Naive thymus-derived CD4-positive, alpha-beta T cell (primary cell): ENCODE results near the gene SERPINB12. TPM values are rescaled to one million over a fixed set of nuclear protein-coding genes. Genes with fewer than 3 reads are reported as not detected.

ENCODE experiments used
- ATAC-seq: fragments of 150-1000 bp; cut with Tn5 transposase; 2 replicates; pipeline ENCODE4 v1.10.0; 2021; ENCODE audit warnings: mild to moderate bottlenecking, moderate library complexity
- CTCF ChIA-PET: fragments of 350-600 bp; sonication (Branson Sonifier 250); formaldehyde crosslinking; loops from one replicate; lab custom pipeline; 2021; ENCODE audit warnings: antibody characterized with exemption; lab: Charles Lee
- POLR2A ChIA-PET: fragments of 350-600 bp; sonication (Branson Sonifier 250); formaldehyde crosslinking; loops from one replicate; lab custom pipeline; 2021; ENCODE audit warnings: antibody characterized with exemption, inconsistent platforms; lab: Charles Lee
- DNase-seq, 9 donors: peaks; one replicate each; pipeline versions ENCODE4 v3.0.0 to v3.0.0-alpha.2; 2020 to 2022; ENCODE audit warnings: mixed read lengths in 1 of 9
- H3K27ac ChIP-seq: one replicate; pipeline ENCODE4 v1.7.0; 2013; ENCODE audit warnings: mild to moderate bottlenecking, low read depth, low read length, moderate library complexity
- H3K27me3 ChIP-seq, 2 donors: one replicate each; pipeline ENCODE4 v1.7.0; 2013; ENCODE audit warnings: low read length in 2 of 2, mild to moderate bottlenecking in 2 of 2, moderate library complexity in 2 of 2; ENCODE audit not compliant: control insufficient read depth in 2 of 2, insufficient read depth in 2 of 2
- H3K36me3 ChIP-seq, 3 experiments: 1 replicate in 2 of 3; 2 replicates in 1 of 3; pipeline ENCODE4 v1.7.0; 2013; ENCODE audit warnings: low read length in 3 of 3, mild to moderate bottlenecking in 3 of 3, moderate library complexity in 1 of 3; ENCODE audit not compliant: insufficient read depth in 3 of 3, control insufficient read depth in 2 of 3
- H3K4me1 ChIP-seq, 2 donors: one replicate each; pipeline ENCODE4 v1.7.0; 2013; ENCODE audit warnings: low read length in 2 of 2, mild to moderate bottlenecking in 2 of 2, moderate library complexity in 1 of 2; ENCODE audit not compliant: control insufficient read depth in 2 of 2, insufficient read depth in 2 of 2
- H3K4me3 ChIP-seq: 2 replicates; pipeline ENCODE4 v1.7.0; 2013; ENCODE audit warnings: mild to moderate bottlenecking, low read length
- H3K9me3 ChIP-seq, 3 experiments: 1 replicate in 2 of 3; 2 replicates in 1 of 3; pipeline ENCODE4 v1.7.0; 2013; ENCODE audit warnings: low read length in 3 of 3; ENCODE audit not compliant: control insufficient read depth in 2 of 3
- H3K27ac Mint-ChIP-seq, 9 donors: one replicate each; pipeline ENCODE4 v1.8.0; 2020 to 2022; ENCODE audit warnings: mixed read lengths in 9 of 9, mild to moderate bottlenecking in 8 of 9, moderate library complexity in 5 of 9, inconsistent platforms in 2 of 9
- H3K27me3 Mint-ChIP-seq, 5 donors: one replicate each; pipeline ENCODE4 v1.8.0; 2021 to 2022; ENCODE audit warnings: mixed read lengths in 5 of 5, mild to moderate bottlenecking in 1 of 5
- H3K36me3 Mint-ChIP-seq, 5 donors: one replicate each; pipeline ENCODE4 v1.8.0; 2020 to 2022; ENCODE audit warnings: mixed read lengths in 5 of 5, mild to moderate bottlenecking in 3 of 5, inconsistent platforms in 1 of 5
- H3K4me1 Mint-ChIP-seq, 7 donors: one replicate each; pipeline ENCODE4 v1.8.0; 2020 to 2022; ENCODE audit warnings: mixed read lengths in 7 of 7, mild to moderate bottlenecking in 3 of 7, inconsistent platforms in 1 of 7
- H3K4me3 Mint-ChIP-seq, 10 donors: one replicate each; pipeline ENCODE4 v1.8.0; 2020 to 2022; ENCODE audit warnings: mild to moderate bottlenecking in 10 of 10, mixed read lengths in 10 of 10, moderate library complexity in 6 of 10, inconsistent platforms in 2 of 10
- H3K9me3 Mint-ChIP-seq, 11 donors: one replicate each; pipeline ENCODE4 v1.8.0; 2020 to 2022; ENCODE audit warnings: mixed read lengths in 11 of 11, mild to moderate bottlenecking in 4 of 11, inconsistent platforms in 1 of 11, moderate library complexity in 1 of 11
- intact Hi-C, 2 donors: fragments of 100-400 bp; cut with micrococcal nuclease; formaldehyde crosslinking; loops; one replicate each; pipeline ENCODE4 v1.15.1; 2023
- polyA plus RNA-seq, 2 donors: library from polyadenylated mRNA; unstranded; fragments of 300-500 nt; fragmentation: Illumina TruSeq; gene quantifications; one replicate each; pipeline ENCODE4 v1.2.3, GENCODE V29; 2021
- total RNA-seq, 6 experiments: library from RNA in 5 of 6; stranded (reverse) in 5 of 6; gene quantifications; 1 replicate in 5 of 6; 2 replicates in 1 of 6; pipeline ENCODE4 v1.2.3 and lab custom pipeline; 2021 to 2026

The SERPINB12 gene
- total and polyA plus RNA-seq, 7 experiments from 2014 or later: not detected

- ChIA-PET CTCF (no interaction called here), POLR2A (interaction anchor here (0.7 kb wide), 1 partner anchor 443 kb away, joined by 5 read pairs; no protein-coding TSS in a partner anchor)
- intact Hi-C loops: no loop called here
- H3K27me3 Mint-ChIP-seq: peaks cover 6 to 32% (median 15%) of the 10 kb centered on the region in 5 donors
- no peak for ATAC-seq
- H3K36me3 Mint-ChIP-seq: no peaks in the 10 kb centered on the region
- no peaks in the 10 kb centered on the region for H3K4me1 ChIP-seq
- no peaks in the 10 kb centered on the region for H3K9me3 ChIP-seq
- no peaks in the 10 kb centered on the region for H3K27me3 ChIP-seq
- H3K9me3 Mint-ChIP-seq: peaks cover 0 to 4% (median 0%) of the 10 kb centered on the region in 11 donors
- H3K27ac Mint-ChIP-seq: no peak overlapping the region
- H3K4me3 ChIP-seq: no peak overlapping the region
- H3K4me3 Mint-ChIP-seq: no peak overlapping the region
- no peak overlapping the region for H3K27ac ChIP-seq
- no peaks in the 10 kb centered on the region for H3K36me3 ChIP-seq
- no peak for DNase-seq
- peaks cover 0 to under 1% (median 0%) of the 10 kb centered on the region in 7 donors for H3K4me1 Mint-ChIP-seq
Measured at GRCh38 chr18:63523660-63524059, 18.5 kb upstream of the SERPINB12 start.

GRCh38 chr18:63527251-63527650, 14.9 kb upstream of the SERPINB12 start:
- CTCF ChIA-PET: no interaction called here
- H3K4me1 Mint-ChIP-seq: no peaks in the 10 kb centered on the region
- H3K27me3 ChIP-seq: no peaks in the 10 kb centered on the region
- no peak for DNase-seq
- H3K27ac ChIP-seq: no peak overlapping the region
- H3K27me3 Mint-ChIP-seq: peaks cover 6 to 25% (median 21%) of the 10 kb centered on the region in 5 donors
- H3K9me3 ChIP-seq: no peaks in the 10 kb centered on the region
- H3K4me3 ChIP-seq: no peak overlapping the region
- peaks cover 0 to 4% (median 0%) of the 10 kb centered on the region in 11 donors for H3K9me3 Mint-ChIP-seq
- H3K4me3 Mint-ChIP-seq: no peak overlapping the region
- H3K4me1 ChIP-seq: no peaks in the 10 kb centered on the region
- POLR2A ChIA-PET: no interaction called here
- H3K36me3 Mint-ChIP-seq: no peaks in the 10 kb centered on the region
- no peaks in the 10 kb centered on the region for H3K36me3 ChIP-seq
- no peak overlapping the region for H3K27ac Mint-ChIP-seq
- ATAC-seq: no peak
- intact Hi-C loops: no loop called here

DNA sequence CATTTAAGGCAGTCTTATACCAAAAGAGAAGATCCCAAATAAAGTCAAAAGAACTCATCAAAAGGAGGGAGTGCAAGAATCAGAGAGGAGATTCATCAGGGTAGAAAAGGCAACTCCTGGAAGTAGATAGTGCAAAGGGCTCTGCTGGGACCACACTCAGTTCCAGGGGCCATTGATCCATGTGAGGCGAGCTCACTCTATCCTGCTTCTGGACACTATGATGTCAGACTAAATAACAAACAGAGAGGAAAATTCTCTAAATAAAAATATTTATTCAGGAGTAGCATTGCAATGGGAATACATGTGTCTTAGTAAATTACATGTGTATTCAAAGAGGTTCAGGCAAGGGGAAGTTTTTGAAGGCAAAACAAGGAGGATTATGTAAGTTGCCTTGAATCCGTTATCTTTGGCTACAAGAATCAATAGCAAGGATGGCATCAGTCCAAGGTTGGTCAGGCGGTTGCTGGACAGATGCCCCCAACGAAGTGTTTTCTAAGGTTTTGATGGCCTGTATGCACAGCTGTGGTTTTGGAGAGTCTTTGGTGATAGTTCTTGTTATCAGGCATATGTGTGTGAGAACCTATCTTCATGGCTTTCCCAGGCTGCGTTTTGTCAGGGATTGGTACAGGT, 13.2 kb upstream of the SERPINB12 start:
- ATAC-seq: no peak
- POLR2A ChIA-PET: no interaction called here
- CTCF ChIA-PET: no interaction called here
- no peak overlapping the region for H3K4me3 Mint-ChIP-seq
- no peak overlapping the region for H3K27ac ChIP-seq
- H3K27me3 Mint-ChIP-seq: peaks cover 6 to 22% (median 18%) of the 10 kb centered on the region in 5 donors
- no peak overlapping the region for H3K27ac Mint-ChIP-seq
- H3K4me1 ChIP-seq: no peaks in the 10 kb centered on the region
- peaks cover 0 to 2% (median 0%) of the 10 kb centered on the region in 7 donors for H3K4me1 Mint-ChIP-seq
- DNase-seq: no peak
- H3K9me3 ChIP-seq: no peaks in the 10 kb centered on the region
- H3K36me3 Mint-ChIP-seq: no peaks in the 10 kb centered on the region
- H3K27me3 ChIP-seq: no peaks in the 10 kb centered on the region
- H3K9me3 Mint-ChIP-seq: peaks cover 0 to 1% (median 0%) of the 10 kb centered on the region in 11 donors
- H3K4me3 ChIP-seq: no peak overlapping the region
- H3K36me3 ChIP-seq: no peaks in the 10 kb centered on the region
- intact Hi-C loops: no loop called here

DNA sequence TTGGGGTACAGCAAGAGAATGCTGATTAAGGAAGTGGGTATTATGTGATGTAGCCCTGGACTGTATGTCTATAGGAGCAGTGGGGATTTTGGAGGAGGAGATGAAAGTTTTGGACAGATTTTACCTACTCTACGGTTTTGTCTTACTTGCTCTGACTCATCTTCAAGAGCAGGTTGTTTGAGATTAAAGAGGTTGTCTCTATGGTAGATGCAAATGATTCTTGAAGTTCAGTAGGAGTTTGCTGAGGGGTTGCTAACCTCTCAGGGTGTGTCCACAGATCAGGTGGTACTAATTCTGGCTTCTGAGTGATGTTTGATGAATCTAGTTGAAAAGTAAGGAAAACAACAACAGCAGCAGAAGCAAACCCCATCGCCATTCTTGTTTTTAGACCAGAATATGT, 9.7 kb upstream of the SERPINB12 start:
- no peaks in the 10 kb centered on the region for H3K9me3 ChIP-seq
- H3K4me1 ChIP-seq: no peaks in the 10 kb centered on the region
- no peak for ATAC-seq
- no peak overlapping the region for H3K27ac ChIP-seq
- no peak overlapping the region for H3K27ac Mint-ChIP-seq
- peaks cover 4 to 38% (median 26%) of the 10 kb centered on the region in 5 donors for H3K27me3 Mint-ChIP-seq
- no peak overlapping the region for H3K4me3 ChIP-seq
- no peaks in the 10 kb centered on the region for H3K36me3 Mint-ChIP-seq
- H3K36me3 ChIP-seq: no peaks in the 10 kb centered on the region
- intact Hi-C loops: no loop called here
- H3K4me1 Mint-ChIP-seq: peaks cover 0 to 10% (median 0%) of the 10 kb centered on the region in 7 donors
- no peak overlapping the region for H3K4me3 Mint-ChIP-seq
- H3K27me3 ChIP-seq: no peaks in the 10 kb centered on the region
- DNase-seq: no peak
- ChIA-PET CTCF (no interaction called here), POLR2A (no interaction called here)
- H3K9me3 Mint-ChIP-seq: no peaks in the 10 kb centered on the region

GRCh38 chr18:63534615-63535014, 7.6 kb upstream of the SERPINB12 start:
- intact Hi-C loops: no loop called here
- ATAC-seq (no peak), DNase-seq (no peak)
- Mint-ChIP-seq H3K36me3 (no peaks in the 10 kb centered on the region), H3K4me1 (peaks cover 0 to 10% (median 0%) of the 10 kb centered on the region in 7 donors), H3K9me3 (no peaks in the 10 kb centered on the region), H3K27ac (no peak overlapping the region), H3K27me3 (peaks cover 4 to 37% (median 20%) of the 10 kb centered on the region in 5 donors), H3K4me3 (peak overlapping the region in 1 of 10 donors; percentile 4)
- Histone ChIP-seq H3K27me3 (no peaks in the 10 kb centered on the region), H3K4me1 (no peaks in the 10 kb centered on the region), H3K36me3 (no peaks in the 10 kb centered on the region), H3K9me3 (no peaks in the 10 kb centered on the region), H3K27ac (no peak overlapping the region), H3K4me3 (no peak overlapping the region)
- ChIA-PET POLR2A (no interaction called here), CTCF (no interaction called here)

DNA sequence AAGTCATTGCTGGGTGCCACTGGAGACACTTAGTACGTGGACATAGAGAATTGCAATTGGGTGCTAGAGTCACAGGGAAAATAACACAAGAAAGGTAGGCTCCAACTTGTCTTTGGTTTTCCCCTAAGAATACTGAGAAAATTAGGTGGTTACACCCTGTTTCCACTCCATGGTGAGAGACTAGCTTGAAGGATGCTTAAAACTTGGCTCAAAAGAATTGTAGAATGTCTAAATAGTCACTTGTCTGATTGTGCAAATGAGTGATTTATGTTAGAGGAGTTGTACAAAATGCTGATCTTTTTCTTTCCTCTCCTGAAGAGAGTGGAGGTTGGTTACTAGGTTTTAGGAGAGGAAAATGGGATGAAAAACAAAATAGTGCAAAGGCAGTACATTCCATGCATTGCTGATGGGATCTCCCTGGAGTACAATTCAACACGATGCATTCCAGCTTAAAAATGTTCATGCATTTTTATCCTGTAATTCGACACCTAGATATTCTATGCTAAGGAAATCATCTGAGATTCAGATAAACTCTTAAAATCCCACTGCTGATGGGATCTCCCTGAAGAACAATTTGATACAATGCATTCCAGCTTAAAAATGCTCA, 2.2 kb upstream of the SERPINB12 start:
- ChIA-PET POLR2A (no interaction called here), CTCF (no interaction called here)
- Histone ChIP-seq H3K9me3 (no peaks in the 10 kb centered on the region), H3K36me3 (no peaks in the 10 kb centered on the region), H3K27ac (no peak overlapping the region), H3K27me3 (no peaks in the 10 kb centered on the region), H3K4me1 (no peaks in the 10 kb centered on the region), H3K4me3 (no peak overlapping the region)
- no peak overlapping the region for H3K27ac Mint-ChIP-seq
- H3K4me3 Mint-ChIP-seq: no peak overlapping the region
- no peaks in the 10 kb centered on the region for H3K9me3 Mint-ChIP-seq
- intact Hi-C loops: no loop called here
- peaks cover 9 to 47% (median 36%) of the 10 kb centered on the region in 5 donors for H3K27me3 Mint-ChIP-seq
- DNase-seq (no peak), ATAC-seq (no peak)
- H3K36me3 Mint-ChIP-seq: no peaks in the 10 kb centered on the region
- peaks cover 0 to 1% (median 0%) of the 10 kb centered on the region in 7 donors for H3K4me1 Mint-ChIP-seq

- no peaks in the 10 kb centered on the region for H3K27me3 ChIP-seq
- intact Hi-C loops: no loop called here
- no peaks in the 10 kb centered on the region for H3K36me3 ChIP-seq
- no peak overlapping the region for H3K27ac Mint-ChIP-seq
- no peak overlapping the region for H3K4me3 ChIP-seq
- H3K36me3 Mint-ChIP-seq: peaks cover 0 to 3% (median 0%) of the 10 kb centered on the region in 5 donors
- H3K4me3 Mint-ChIP-seq: no peak overlapping the region
- H3K9me3 Mint-ChIP-seq: no peaks in the 10 kb centered on the region
- ChIA-PET CTCF (no interaction called here), POLR2A (no interaction called here)
- ATAC-seq (no peak), DNase-seq (no peak)
- H3K27me3 Mint-ChIP-seq: peaks cover 22 to 45% (median 26%) of the 10 kb centered on the region in 5 donors
- no peak overlapping the region for H3K27ac ChIP-seq
- no peaks in the 10 kb centered on the region for H3K4me1 ChIP-seq
- H3K4me1 Mint-ChIP-seq: peaks cover 0 to 1% (median 0%) of the 10 kb centered on the region in 7 donors
- no peaks in the 10 kb centered on the region for H3K9me3 ChIP-seq
Measured at GRCh38 chr18:63544017-63544416, 1.8 kb downstream of the SERPINB12 start.
